DND-41 (cell line): ENCODE data around the gene TMPRSS6.

Experiments used
- ATAC-seq: fragments of 200-7000 bp; cut with Tn5 transposase; 3 replicates; pipeline ENCODE4 v1.9.1; 2021; ENCODE audit warnings: low read depth; ENCODE audit not compliant: insufficient read depth
- DNase-seq: peaks from one replicate; pipeline ENCODE4 v3.0.0-alpha.2; 2020
- H2AFZ ChIP-seq: 2 replicates; pipeline ENCODE4 v1.6.0; 2012; ENCODE audit warnings: low read depth, low read length
- H3K27ac ChIP-seq: 2 replicates; pipeline ENCODE4 v1.5.1; 2012; ENCODE audit warnings: low read length, inconsistent platforms
- H3K27me3 ChIP-seq: fragments of 200-600 bp; sonication (generic); 2 replicates; pipeline ENCODE4 v1.6.0; 2012; ENCODE audit warnings: low read length, mild to moderate bottlenecking, inconsistent platforms; ENCODE audit not compliant: insufficient read depth, poor library complexity
- H3K36me3 ChIP-seq: 2 replicates; pipeline ENCODE4 v1.5.1; 2012; ENCODE audit warnings: low read length, inconsistent platforms; ENCODE audit not compliant: insufficient read depth
- H3K4me1 ChIP-seq: 2 replicates; pipeline ENCODE4 v1.5.1; 2012; ENCODE audit warnings: mild to moderate bottlenecking, low read length; ENCODE audit not compliant: insufficient read depth
- H3K4me2 ChIP-seq: 2 replicates; pipeline ENCODE4 v1.6.0; 2012; ENCODE audit warnings: mild to moderate bottlenecking, moderate library complexity, low read length, inconsistent platforms; ENCODE audit not compliant: insufficient read depth
- H3K4me3 ChIP-seq, 2 experiments: fragments of 200-600 bp in 1 of 2; shearing (Covaris generic) in 1 of 2; 2 replicates each; pipeline ENCODE4 v1.5.1; 2012 to 2016; ENCODE audit warnings: inconsistent platforms in 2 of 2, low read length in 2 of 2, mild to moderate bottlenecking in 2 of 2, low read depth in 1 of 2, moderate library complexity in 1 of 2
- H3K79me2 ChIP-seq: 2 replicates; pipeline ENCODE4 v1.6.0; 2012; ENCODE audit warnings: low read length, inconsistent platforms; ENCODE audit not compliant: insufficient read depth
- H3K9ac ChIP-seq: 2 replicates; pipeline ENCODE4 v1.6.0; 2012; ENCODE audit warnings: low read depth, mild to moderate bottlenecking, inconsistent platforms, low read length, moderate library complexity
- H3K9me3 ChIP-seq: 2 replicates; pipeline ENCODE4 v1.5.1; 2012; ENCODE audit warnings: low read length, moderate library complexity, mild to moderate bottlenecking, inconsistent platforms; ENCODE audit not compliant: insufficient read depth, severe bottlenecking
- H4K20me1 ChIP-seq: 2 replicates; pipeline ENCODE4 v1.6.0; 2012; ENCODE audit warnings: low read length; ENCODE audit not compliant: insufficient read depth
- EZH2 ChIP-seq: IDR thresholded peaks from 3 replicates; pipeline ENCODE4 v1.6.1; 2012; ENCODE audit warnings: borderline replicate concordance, low read depth, mild to moderate bottlenecking, moderate library complexity, low read length, inconsistent platforms; ENCODE audit not compliant: severe bottlenecking
- TF ChIP-seq, protein P1 (sequence below): IDR thresholded peaks from 2 replicates; pipeline ENCODE4 v1.5.1; 2012; ENCODE audit warnings: borderline replicate concordance, low read length, moderate library complexity, mild to moderate bottlenecking; ENCODE audit not compliant: poor library complexity, severe bottlenecking; ENCODE audit errors: extremely low read depth

Gene TMPRSS6

GRCh38 chr22:37156686-37157435 is 47.3 kb upstream of the TMPRSS6 start:
- no peak for TF ChIP-seq EZH2
- TF ChIP-seq, protein P1, sequence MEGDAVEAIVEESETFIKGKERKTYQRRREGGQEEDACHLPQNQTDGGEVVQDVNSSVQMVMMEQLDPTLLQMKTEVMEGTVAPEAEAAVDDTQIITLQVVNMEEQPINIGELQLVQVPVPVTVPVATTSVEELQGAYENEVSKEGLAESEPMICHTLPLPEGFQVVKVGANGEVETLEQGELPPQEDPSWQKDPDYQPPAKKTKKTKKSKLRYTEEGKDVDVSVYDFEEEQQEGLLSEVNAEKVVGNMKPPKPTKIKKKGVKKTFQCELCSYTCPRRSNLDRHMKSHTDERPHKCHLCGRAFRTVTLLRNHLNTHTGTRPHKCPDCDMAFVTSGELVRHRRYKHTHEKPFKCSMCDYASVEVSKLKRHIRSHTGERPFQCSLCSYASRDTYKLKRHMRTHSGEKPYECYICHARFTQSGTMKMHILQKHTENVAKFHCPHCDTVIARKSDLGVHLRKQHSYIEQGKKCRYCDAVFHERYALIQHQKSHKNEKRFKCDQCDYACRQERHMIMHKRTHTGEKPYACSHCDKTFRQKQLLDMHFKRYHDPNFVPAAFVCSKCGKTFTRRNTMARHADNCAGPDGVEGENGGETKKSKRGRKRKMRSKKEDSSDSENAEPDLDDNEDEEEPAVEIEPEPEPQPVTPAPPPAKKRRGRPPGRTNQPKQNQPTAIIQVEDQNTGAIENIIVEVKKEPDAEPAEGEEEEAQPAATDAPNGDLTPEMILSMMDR, result no peak
- no peak overlapping the region for H2AFZ ChIP-seq
- no peak overlapping the region for H3K27ac ChIP-seq
- ATAC-seq (no peak), DNase-seq (no peak)
- H4K20me1 ChIP-seq, result no peaks in the 10 kb centered on the region
- peaks cover 4% of the 10 kb centered on the region for H3K9me3 ChIP-seq
- no peaks in the 10 kb centered on the region for H3K36me3 ChIP-seq
- H3K4me3 ChIP-seq, result no peak overlapping the region
- H3K9ac ChIP-seq, result no peak overlapping the region
- no peaks in the 10 kb centered on the region for H3K4me1 ChIP-seq
- H3K4me2 ChIP-seq, result no peak overlapping the region
- H3K79me2 ChIP-seq, result no peaks in the 10 kb centered on the region
- no peaks in the 10 kb centered on the region for H3K27me3 ChIP-seq

DNA sequence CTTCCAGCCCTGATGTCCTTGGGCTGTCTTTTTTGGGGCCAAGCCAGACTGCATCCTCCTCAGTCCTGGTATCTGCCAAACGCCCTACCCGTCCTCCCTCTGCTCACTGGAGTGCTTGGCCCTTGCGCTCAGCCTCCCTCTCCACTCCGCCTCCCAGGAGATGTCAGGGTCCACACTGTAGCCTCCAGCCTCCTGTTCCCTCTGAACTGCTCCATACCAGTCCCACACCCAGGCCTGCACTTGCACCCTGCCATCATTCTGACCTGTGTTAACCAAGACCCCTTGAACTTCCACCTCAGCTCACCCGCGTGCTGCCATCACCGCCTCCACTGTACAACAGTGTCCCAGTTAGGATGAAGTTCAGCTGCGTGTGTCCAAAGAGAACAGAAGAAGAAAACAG is 46.5 kb upstream of the TMPRSS6 start:
- Histone ChIP-seq H2AFZ (no peak overlapping the region), H3K4me2 (no peak overlapping the region), H3K79me2 (no peaks in the 10 kb centered on the region), H4K20me1 (no peaks in the 10 kb centered on the region), H3K27ac (no peak overlapping the region), H3K9me3 (no peaks in the 10 kb centered on the region), H3K36me3 (no peaks in the 10 kb centered on the region), H3K4me1 (no peaks in the 10 kb centered on the region), H3K9ac (no peak overlapping the region), H3K27me3 (no peaks in the 10 kb centered on the region), H3K4me3 (no peak overlapping the region)
- TF ChIP-seq EZH2, result no peak
- TF ChIP-seq, protein P1, result no peak
- no peak for ATAC-seq
- DNase-seq, result no peak

DNA sequence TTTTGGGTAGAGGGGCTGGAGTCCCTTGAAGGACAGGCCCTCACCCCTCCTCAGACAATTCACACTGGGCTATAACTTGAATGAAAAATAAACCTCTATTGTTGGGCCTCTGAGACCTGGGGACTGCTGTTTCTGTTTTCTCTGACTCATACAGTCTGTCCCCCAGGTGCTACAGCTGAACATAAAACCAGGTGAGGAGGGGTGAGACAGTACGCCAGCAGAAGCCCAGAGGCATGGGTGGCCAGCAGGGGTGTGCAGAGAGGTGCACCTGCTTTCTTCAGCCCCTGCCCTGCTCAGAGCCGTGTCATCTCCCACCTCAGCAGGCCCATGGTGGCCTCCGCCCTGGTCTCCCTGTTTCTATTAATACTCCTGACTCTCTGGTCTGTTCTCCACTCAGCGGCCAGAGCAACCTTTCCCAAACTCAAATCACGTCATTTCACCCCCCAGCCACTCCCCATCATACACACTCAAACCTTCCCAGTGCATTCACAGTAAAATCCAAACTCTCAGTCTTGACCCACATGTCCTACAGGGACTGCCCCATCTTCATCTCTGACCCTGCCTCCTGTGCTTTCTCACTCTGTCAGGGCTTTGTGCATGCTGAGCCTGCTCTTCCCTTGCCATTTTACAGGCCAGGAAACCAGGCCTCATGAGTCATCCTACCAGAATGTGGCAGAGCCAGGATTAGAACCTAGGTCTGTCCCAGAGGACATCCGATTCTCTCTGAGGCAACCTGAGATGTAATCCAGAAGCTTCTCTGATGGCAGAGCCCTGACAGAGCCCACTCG is 45.6 kb upstream of the TMPRSS6 start:
- Histone ChIP-seq H3K79me2 (no peaks in the 10 kb centered on the region), H4K20me1 (no peaks in the 10 kb centered on the region), H2AFZ (no peak overlapping the region), H3K9ac (no peak overlapping the region), H3K27me3 (no peaks in the 10 kb centered on the region), H3K9me3 (no peaks in the 10 kb centered on the region), H3K4me3 (no peak overlapping the region), H3K36me3 (no peaks in the 10 kb centered on the region), H3K4me1 (peaks cover 2% of the 10 kb centered on the region), H3K27ac (no peak overlapping the region), H3K4me2 (no peak overlapping the region)
- DNase-seq (no peak), ATAC-seq (no peak)
- TF ChIP-seq, protein P1, result no peak
- no peak for TF ChIP-seq EZH2
